ENCODE results near the gene WDR45B.

- TF ChIP-seq EZH2 (IDR thresholded peaks at IDR 0.05; ENCODE audit: low read depth) (no peak), CTCF (conservative IDR thresholded peaks at IDR 0.05) (no peak)
Measured at GRCh38 chr17:82644148-82644547, 4.1 kb downstream of the WDR45B start.

All from PC-9 (cell line).